Gastrocnemius medialis (tissue), 4 donors: ENCODE measurements around the gene FZD2. TPM values are rescaled to one million over a fixed set of nuclear protein-coding genes. Genes with fewer than 3 reads are reported as not detected.

ENCODE experiments used
- ATAC-seq, 2 donors: fragments of 150-250 bp; one replicate each; pipeline ENCODE4 v1.9.1; 2016
- DNase-seq, 2 donors: peaks; one replicate each; pipeline ENCODE4 v3.0.0-alpha.2; 2019
- H3K27ac ChIP-seq, 4 donors: fragments of 200-600 bp; sonication (generic); 1 replicate in 1 of 4; 2 replicates in 3 of 4; pipeline ENCODE4 v1.5.1; 2016 to 2018; ENCODE audit warnings: mild to moderate bottlenecking in 2 of 4, moderate library complexity in 1 of 4
- H3K27me3 ChIP-seq, 3 donors: fragments of 200-600 bp; sonication (generic) in 2 of 3; 1 replicate in 1 of 3; 2 replicates in 2 of 3; pipeline versions ENCODE4 v1.5.1 to v1.6.0; 2016 to 2019; ENCODE audit warnings: mild to moderate bottlenecking in 1 of 3, moderate library complexity in 1 of 3
- H3K36me3 ChIP-seq, 2 donors: fragments of 200-600 bp; sonication (generic) in 1 of 2; one replicate each; pipeline ENCODE4 v1.5.1; 2017 to 2018
- H3K4me1 ChIP-seq, 2 donors: fragments of 200-600 bp; sonication (generic) in 1 of 2; one replicate each; pipeline ENCODE4 v1.5.1; 2016 to 2017; ENCODE audit warnings: mild to moderate bottlenecking in 2 of 2
- H3K4me3 ChIP-seq, 4 donors: fragments of 200-600 bp; sonication (generic) in 3 of 4; 1 replicate in 1 of 4; 2 replicates in 3 of 4; pipeline ENCODE4 v1.5.1; 2016 to 2019; ENCODE audit warnings: mild to moderate bottlenecking in 2 of 4
- H3K9me3 ChIP-seq, 3 donors: fragments of 200-600 bp; sonication (generic) in 2 of 3; 1 replicate in 1 of 3; 2 replicates in 2 of 3; pipeline ENCODE4 v1.5.1; 2016 to 2019
- POLR2A ChIP-seq, 2 donors: fragments of 450-650 bp; IDR thresholded peaks; one replicate each; pipeline ENCODE4 v1.6.1; 2017; ENCODE audit warnings: antibody characterized with exemption in 2 of 2, mild to moderate bottlenecking in 2 of 2, moderate library complexity in 2 of 2
- in situ Hi-C, 4 donors: fragments of 200-750 bp; cut with MboI; loops; one replicate each; pipeline versions ENCODE4 v1.15.0 to v1.8.0; 2017; ENCODE audit warnings: low sequenced_read_pairs in 4 of 4
- intact Hi-C: fragments of 100-400 bp; cut with DNase I; formaldehyde crosslinking; loops from one replicate; pipeline ENCODE4 v1.15.1; 2023; ENCODE audit warnings: low total_unique reads
- total RNA-seq, 4 donors: library from RNA; depleted of rRNA; stranded (reverse); fragments of >200 nt; gene quantifications; one replicate each; pipeline versions ENCODE4 v1.1.0 to v1.2.3, GENCODE V29; 2016
- TF ChIP-seq, protein P1 (sequence below), 5 experiments: fragments of 450-650 bp in 3 of 5; fragments of 200-600 bp in 2 of 5; sonication (generic) in 2 of 5; IDR thresholded peaks in 4 of 5; conservative IDR thresholded peaks in 1 of 5; 1 replicate in 4 of 5; 2 replicates in 1 of 5; pipeline ENCODE4 v1.5.1; 2016 to 2019; ENCODE audit warnings: antibody characterized with exemption in 5 of 5, mild to moderate bottlenecking in 3 of 5, moderate library complexity in 3 of 5

FZD2 gene
- total RNA-seq, 4 donors from 2014 or later = 0.31 to 0.68 (median 0.58) TPM; not detected in 1

DNA sequence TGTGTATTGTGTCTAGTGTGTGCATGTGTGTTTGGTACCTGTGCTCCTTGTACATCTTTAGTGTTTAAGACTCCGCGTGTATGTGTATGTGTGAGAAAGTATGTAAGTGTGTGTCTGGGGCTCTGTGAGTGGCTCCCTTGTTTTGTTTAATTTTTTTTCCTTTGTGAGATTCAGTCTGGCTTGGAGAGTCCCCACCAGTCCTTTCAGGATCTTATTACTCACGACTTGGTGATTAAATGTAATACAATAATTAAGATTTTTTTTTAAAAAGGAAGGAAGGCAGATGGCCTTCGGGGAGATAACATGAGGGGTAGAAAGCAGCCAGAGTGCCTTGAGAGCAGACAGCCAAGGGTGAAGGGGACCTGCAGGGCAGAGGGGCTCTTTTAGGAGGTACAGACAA is 33.9 kb downstream of the FZD2 start:
- no peak for ATAC-seq
- TF ChIP-seq, protein P1, sequence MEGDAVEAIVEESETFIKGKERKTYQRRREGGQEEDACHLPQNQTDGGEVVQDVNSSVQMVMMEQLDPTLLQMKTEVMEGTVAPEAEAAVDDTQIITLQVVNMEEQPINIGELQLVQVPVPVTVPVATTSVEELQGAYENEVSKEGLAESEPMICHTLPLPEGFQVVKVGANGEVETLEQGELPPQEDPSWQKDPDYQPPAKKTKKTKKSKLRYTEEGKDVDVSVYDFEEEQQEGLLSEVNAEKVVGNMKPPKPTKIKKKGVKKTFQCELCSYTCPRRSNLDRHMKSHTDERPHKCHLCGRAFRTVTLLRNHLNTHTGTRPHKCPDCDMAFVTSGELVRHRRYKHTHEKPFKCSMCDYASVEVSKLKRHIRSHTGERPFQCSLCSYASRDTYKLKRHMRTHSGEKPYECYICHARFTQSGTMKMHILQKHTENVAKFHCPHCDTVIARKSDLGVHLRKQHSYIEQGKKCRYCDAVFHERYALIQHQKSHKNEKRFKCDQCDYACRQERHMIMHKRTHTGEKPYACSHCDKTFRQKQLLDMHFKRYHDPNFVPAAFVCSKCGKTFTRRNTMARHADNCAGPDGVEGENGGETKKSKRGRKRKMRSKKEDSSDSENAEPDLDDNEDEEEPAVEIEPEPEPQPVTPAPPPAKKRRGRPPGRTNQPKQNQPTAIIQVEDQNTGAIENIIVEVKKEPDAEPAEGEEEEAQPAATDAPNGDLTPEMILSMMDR (IDR thresholded peaks at IDR 0.05 in 4 of 5, conservative IDR thresholded peaks at IDR 0.05 in 1 of 5) = no peak
- no peak for TF ChIP-seq POLR2A (IDR thresholded peaks at IDR 0.05)
- intact Hi-C loops = no loop called here
- Histone ChIP-seq H3K4me3 (no peak overlapping the region), H3K27me3 (peaks cover 0 to 17% (median 14%) of the 10 kb centered on the region in 3 donors), H3K36me3 (no peaks in the 10 kb centered on the region), H3K9me3 (no peaks in the 10 kb centered on the region), H3K27ac (no peak overlapping the region), H3K4me1 (no peaks in the 10 kb centered on the region)
- DNase-seq = no peak
- in situ Hi-C loops = no loop called here

DNA sequence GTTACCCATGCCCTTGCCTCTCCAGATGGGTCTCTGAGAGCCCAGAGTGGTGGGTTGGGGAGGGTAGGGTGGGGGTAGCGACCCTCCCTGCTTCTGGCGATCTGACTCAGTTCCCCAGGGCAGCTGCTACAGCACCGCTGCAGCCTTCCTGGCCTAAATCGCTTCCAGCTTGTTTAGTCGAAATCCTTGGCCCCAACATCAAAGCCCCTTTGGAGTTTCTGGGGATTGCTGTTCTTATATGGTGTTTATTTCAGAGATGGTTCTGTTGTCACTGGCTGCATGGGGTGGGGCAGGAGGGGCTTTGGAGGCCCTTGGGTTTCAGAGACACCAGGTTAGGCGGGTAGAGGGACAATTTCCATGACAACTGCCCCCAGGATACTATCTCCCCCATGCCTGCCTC is 35.9 kb downstream of the FZD2 start:
- H3K36me3 ChIP-seq = no peaks in the 10 kb centered on the region
- TF ChIP-seq POLR2A (IDR thresholded peaks at IDR 0.05) = no peak
- TF ChIP-seq, protein P1 (IDR thresholded peaks at IDR 0.05 in 4 of 5, conservative IDR thresholded peaks at IDR 0.05 in 1 of 5) = no peak
- H3K4me3 ChIP-seq = no peak overlapping the region
- in situ Hi-C loops (no loop called here), intact Hi-C loops (no loop called here)
- H3K27ac ChIP-seq = no peak overlapping the region
- H3K4me1 ChIP-seq = no peaks in the 10 kb centered on the region
- H3K27me3 ChIP-seq = peaks cover 0 to 19% (median 14%) of the 10 kb centered on the region in 3 donors
- no peak for ATAC-seq
- DNase-seq = no peak
- H3K9me3 ChIP-seq = no peaks in the 10 kb centered on the region

DNA sequence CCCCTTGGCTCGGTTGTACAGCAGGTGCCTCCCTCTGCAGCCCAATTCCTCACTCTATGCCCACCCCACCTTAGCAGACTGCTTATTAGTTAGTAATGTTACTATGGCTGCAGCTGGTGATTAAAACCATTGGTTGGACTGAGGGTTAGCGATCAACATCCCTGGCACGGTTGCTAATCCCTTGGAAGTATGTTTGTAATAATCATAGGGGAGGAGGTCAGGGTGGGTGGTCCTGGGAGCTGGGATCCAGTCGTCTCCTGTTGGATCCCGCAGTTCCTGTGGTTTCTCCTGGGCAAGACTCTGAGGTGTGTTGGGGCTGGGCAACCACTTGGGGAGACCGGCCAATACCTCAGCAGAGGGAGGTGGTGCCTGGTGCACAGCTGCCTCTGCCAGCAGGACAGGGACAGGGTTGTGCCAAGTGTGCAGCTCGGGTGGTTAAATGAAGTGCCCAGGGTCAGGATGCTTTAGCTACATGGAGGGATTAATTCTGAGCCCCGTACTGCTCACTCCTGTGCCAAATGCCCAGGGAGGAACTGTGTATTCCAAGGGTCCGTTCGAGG is 38.0 kb downstream of the FZD2 start:
- in situ Hi-C loops (no loop called here), intact Hi-C loops (no loop called here)
- peaks cover 0 to 19% (median 14%) of the 10 kb centered on the region in 3 donors for H3K27me3 ChIP-seq
- TF ChIP-seq POLR2A (IDR thresholded peaks at IDR 0.05) = no peak
- DNase-seq (no peak), ATAC-seq (no peak)
- H3K36me3 ChIP-seq = no peaks in the 10 kb centered on the region
- H3K27ac ChIP-seq = no peak overlapping the region
- no peaks in the 10 kb centered on the region for H3K4me1 ChIP-seq
- H3K4me3 ChIP-seq = no peak overlapping the region
- H3K9me3 ChIP-seq = no peaks in the 10 kb centered on the region

DNA sequence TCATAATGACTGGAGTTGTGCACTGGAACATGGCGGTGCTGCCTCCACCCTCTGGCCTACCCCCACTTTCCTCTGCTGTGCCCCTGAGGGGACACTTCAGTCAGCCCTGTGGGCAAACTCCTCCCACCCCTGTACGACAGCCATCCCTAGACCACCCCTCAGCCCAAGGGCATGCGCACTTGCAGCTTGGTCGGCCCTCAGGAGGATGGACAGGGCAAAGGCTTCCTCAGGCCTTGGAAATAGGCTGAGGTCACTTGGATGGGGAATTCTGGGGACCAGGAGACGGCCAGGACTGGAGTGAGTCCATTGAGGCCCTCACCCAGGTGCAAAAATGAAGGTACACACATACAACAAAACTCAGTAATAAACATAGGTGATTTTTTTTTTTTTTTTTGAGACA is 41.0 kb downstream of the FZD2 start:
- ATAC-seq = no peak
- intact Hi-C loops (no loop called here), in situ Hi-C loops (no loop called here)
- Histone ChIP-seq H3K36me3 (no peaks in the 10 kb centered on the region), H3K27me3 (peaks cover 0 to 19% (median 11%) of the 10 kb centered on the region in 3 donors), H3K4me1 (no peaks in the 10 kb centered on the region), H3K27ac (no peak overlapping the region), H3K9me3 (no peaks in the 10 kb centered on the region), H3K4me3 (no peak overlapping the region)
- DNase-seq = no peak
- TF ChIP-seq POLR2A (IDR thresholded peaks at IDR 0.05) = no peak
- TF ChIP-seq, protein P1 (IDR thresholded peaks at IDR 0.05 in 4 of 5, conservative IDR thresholded peaks at IDR 0.05 in 1 of 5) = no peak

DNA sequence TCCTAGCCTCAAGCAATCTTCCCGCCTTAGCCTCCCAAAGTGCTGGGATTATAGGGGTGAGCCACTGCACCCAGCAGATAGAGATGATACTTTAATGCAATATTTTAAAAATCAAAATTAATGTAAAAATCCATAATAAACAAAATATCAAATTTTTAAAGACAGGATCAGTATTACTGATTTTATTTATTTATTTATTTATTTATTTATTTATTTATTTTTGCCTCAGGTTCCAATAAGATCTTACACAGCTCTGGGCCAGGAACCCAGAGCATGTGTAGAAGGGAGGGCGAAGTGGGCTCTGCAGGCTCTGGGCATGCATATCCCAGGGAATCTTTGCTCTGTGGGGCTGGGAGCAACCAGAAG is 41.6 kb downstream of the FZD2 start:
- H3K9me3 ChIP-seq = no peaks in the 10 kb centered on the region
- intact Hi-C loops (no loop called here), in situ Hi-C loops (no loop called here)
- TF ChIP-seq POLR2A (IDR thresholded peaks at IDR 0.05) = no peak
- TF ChIP-seq, protein P1 (IDR thresholded peaks at IDR 0.05 in 4 of 5, conservative IDR thresholded peaks at IDR 0.05 in 1 of 5) = no peak
- H3K36me3 ChIP-seq = no peaks in the 10 kb centered on the region
- H3K4me3 ChIP-seq = no peak overlapping the region
- ATAC-seq = no peak
- DNase-seq = no peak
- H3K4me1 ChIP-seq = no peaks in the 10 kb centered on the region
- peaks cover 2 to 19% (median 8%) of the 10 kb centered on the region in 3 donors for H3K27me3 ChIP-seq
- no peak overlapping the region for H3K27ac ChIP-seq
